AG04450 (cell line): ENCODE measurements around the gene KLHL30. TPM values are rescaled to one million over a fixed set of nuclear protein-coding genes. Genes with fewer than 3 reads are reported as not detected.

Experiments
- CTCF ChIA-PET: fragments of 300-600, 350-600 bp; formaldehyde crosslinking; extraction: SDS; loops from one replicate; lab custom pipeline; 2022; ENCODE audit warnings: antibody characterized with exemption, inconsistent platforms; lab: Charles Lee
- POLR2A ChIA-PET: fragments of 350-600 bp; formaldehyde crosslinking; extraction: SDS; loops from one replicate; lab custom pipeline; 2021; ENCODE audit warnings: antibody characterized with exemption, inconsistent platforms; lab: Yijun Ruan, JAX
- DNase-seq: peaks from one replicate; pipeline ENCODE4 v3.0.0-alpha.2; 2011; ENCODE audit warnings: low read depth, low spot score
- H3K27ac ChIP-seq: one replicate; pipeline ENCODE4 v1.5.1; 2012; ENCODE audit warnings: low read depth, low read length, control low read depth
- H3K27me3 ChIP-seq: one replicate; pipeline ENCODE4 v1.6.0; 2012; ENCODE audit warnings: low read length; ENCODE audit not compliant: control insufficient read depth, insufficient read depth
- H3K4me3 ChIP-seq: 2 replicates; pipeline ENCODE4 v1.5.1; 2011; ENCODE audit warnings: mild to moderate bottlenecking, low read depth, low read length, control low read depth
- H3K9me3 ChIP-seq: 2 replicates; pipeline ENCODE4 v1.5.1; 2012; ENCODE audit warnings: low read length; ENCODE audit not compliant: control insufficient read depth, insufficient read depth
- CTCF ChIP-seq: IDR thresholded peaks from 2 replicates; pipeline ENCODE4 v1.5.1; 2011; ENCODE audit warnings: low read depth, low read length, control low read depth, inconsistent platforms
- polyA plus RNA-seq: library from polyadenylated mRNA; depleted of rRNA; stranded (reverse); fragments of >200 nt; gene quantifications from 2 replicates; pipeline ENCODE4 v1.2.3, GENCODE V29; 2011

Gene KLHL30
- polyA plus RNA-seq, 1 experiment: not detected

GRCh38 chr2:238142382-238143205 is 4.1 kb downstream of the KLHL30 start:
- no peak for DNase-seq
- Histone ChIP-seq H3K27me3 (no peaks in the 10 kb centered on the region), H3K4me3 (no peak overlapping the region), H3K27ac (no peak overlapping the region), H3K9me3 (peaks cover 7% of the 10 kb centered on the region; the same call in 1 of the 2 replicates)
- ChIA-PET POLR2A (interaction anchor here (1.5 to 1.8 kb wide), 2 partner anchors 15 to 25 kb away, joined by 3 to 5 read pairs; no protein-coding TSS in a partner anchor), CTCF (no interaction called here)
- no peak for TF ChIP-seq CTCF

GRCh38 chr2:238143239-238143951 is 4.9 kb downstream of the KLHL30 start:
- Histone ChIP-seq H3K4me3 (no peak overlapping the region), H3K9me3 (peaks cover 7% of the 10 kb centered on the region; the same call in 1 of the 2 replicates), H3K27me3 (no peaks in the 10 kb centered on the region), H3K27ac (peak overlapping the region; percentile 11)
- TF ChIP-seq CTCF: no peak
- ChIA-PET CTCF (no interaction called here), POLR2A (interaction anchor here (1.8 kb wide), 1 partner anchor 16 kb away, joined by 5 read pairs; no protein-coding TSS in a partner anchor)
- DNase-seq: no peak

- Histone ChIP-seq H3K27ac (no peak overlapping the region), H3K4me3 (no peak overlapping the region), H3K27me3 (no peaks in the 10 kb centered on the region), H3K9me3 (peaks cover 7% of the 10 kb centered on the region; the same call in 1 of the 2 replicates)
- CTCF ChIA-PET: no interaction called here
- POLR2A ChIA-PET: no interaction called here
- DNase-seq: no peak
- TF ChIP-seq CTCF: no peak
These were observed 5.8 kb downstream of the KLHL30 start for GRCh38 chr2:238144262-238144661.

GRCh38 chr2:238145046-238145445 is 6.6 kb downstream of the KLHL30 start:
- no peak overlapping the region for H3K27ac ChIP-seq
- H3K9me3 ChIP-seq: peaks cover 7% of the 10 kb centered on the region; the same call in 1 of the 2 replicates
- POLR2A ChIA-PET: no interaction called here
- CTCF ChIA-PET: interaction anchor here (0.5 kb wide), 1 partner anchor 239 kb away, joined by 8 read pairs; no protein-coding TSS in a partner anchor
- no peak overlapping the region for H3K4me3 ChIP-seq
- TF ChIP-seq CTCF: no peak
- H3K27me3 ChIP-seq: no peaks in the 10 kb centered on the region
- no peak for DNase-seq
